Hepatocyte (in vitro differentiated cells): ENCODE results near the gene INO80B. TPM values are rescaled to one million over a fixed set of nuclear protein-coding genes. Genes with fewer than 3 reads are reported as not detected.

Experiments
- DNase-seq: peaks from one replicate; pipeline ENCODE4 v3.0.0-alpha.2; 2016; ENCODE audit warnings: low spot score
- H2AFZ ChIP-seq: fragments of 200-600 bp; sonication (generic); 2 replicates; pipeline ENCODE4 v1.6.0; 2016; ENCODE audit warnings: antibody characterized with exemption, mild to moderate bottlenecking
- H3K27ac ChIP-seq: fragments of 200-600 bp; sonication (generic); 2 replicates; pipeline ENCODE4 v1.5.1; 2016; ENCODE audit warnings: mild to moderate bottlenecking
- H3K27me3 ChIP-seq: fragments of 200-600 bp; sonication (generic); 2 replicates; pipeline ENCODE4 v1.6.1; 2016
- H3K36me3 ChIP-seq: fragments of 200-600 bp; sonication (generic); replicated peaks from 2 replicates; pipeline ENCODE4 v1.5.1; 2016; ENCODE audit warnings: low read depth; ENCODE audit not compliant: insufficient read depth
- H3K4me1 ChIP-seq: fragments of 200-600 bp; sonication (generic); 2 replicates; pipeline ENCODE4 v1.5.1; 2016; ENCODE audit warnings: mild to moderate bottlenecking, moderate library complexity; ENCODE audit not compliant: insufficient read depth
- H3K4me2 ChIP-seq: fragments of 200-600 bp; sonication (generic); 2 replicates; pipeline ENCODE4 v1.6.0; 2016
- H3K4me3 ChIP-seq: fragments of 200-600 bp; sonication (generic); 2 replicates; pipeline ENCODE4 v1.5.1; 2016; ENCODE audit warnings: mild to moderate bottlenecking
- H3K79me2 ChIP-seq: fragments of 200-600 bp; sonication (generic); 2 replicates; pipeline ENCODE4 v1.6.0; 2017; ENCODE audit warnings: mild to moderate bottlenecking
- H3K9me2 ChIP-seq: fragments of 200-600 bp; sonication (generic); replicated peaks from 2 replicates; pipeline ENCODE4 v1.6.0; 2017; ENCODE audit warnings: mild to moderate bottlenecking; ENCODE audit not compliant: insufficient read depth
- H3K9me3 ChIP-seq: fragments of 200-600 bp; sonication (generic); 2 replicates; pipeline ENCODE4 v1.5.1; 2016; ENCODE audit warnings: low read depth, mild to moderate bottlenecking
- H4K20me1 ChIP-seq: fragments of 200-600 bp; sonication (generic); 2 replicates; pipeline ENCODE4 v1.6.0; 2016; ENCODE audit warnings: mild to moderate bottlenecking; ENCODE audit not compliant: insufficient read depth, poor library complexity, severe bottlenecking
- CTCF ChIP-seq: fragments of 200-600 bp; sonication (generic); IDR thresholded peaks from 2 replicates; pipeline ENCODE4 v1.5.1; 2016; ENCODE audit warnings: antibody characterized with exemption, mild to moderate bottlenecking; ENCODE audit not compliant: poor library complexity
- EZH2 ChIP-seq: fragments of 200-600 bp; sonication (generic); IDR thresholded peaks from 2 replicates; pipeline ENCODE4 v1.6.1; 2016; ENCODE audit warnings: antibody characterized with exemption, mild to moderate bottlenecking, borderline replicate concordance
- EZH2phosphoT487 ChIP-seq: fragments of 200-600 bp; sonication (generic); IDR thresholded peaks from one replicate; pipeline ENCODE4 v1.6.1; 2018; ENCODE audit warnings: antibody characterized with exemption, mild to moderate bottlenecking, low read depth, moderate library complexity; ENCODE audit not compliant: unreplicated experiment, severe bottlenecking
- WGBS: methylation state at CpG from one replicate; pipeline ENCODE4 v1.1.6; 2016; ENCODE audit warnings: low lambda C conversion rate; ENCODE audit errors: missing lambda C conversion rate; 5-methylcytosine and 5-hydroxymethylcytosine counted together
- polyA plus RNA-seq: library from polyadenylated mRNA; unstranded; fragments of >200 nt; fragmentation: Nextera tagmentation; extraction: Ambion mirVana; gene quantifications from 2 replicates; pipeline ENCODE4 v1.2.1, GENCODE V29; 2016
- total RNA-seq: library from RNA; depleted of rRNA; stranded (reverse); fragments of >200 nt; gene quantifications from 2 replicates; pipeline ENCODE4 v1.2.3, GENCODE V29; 2014

INO80B gene
- total and polyA plus RNA-seq, 2 experiments from 2014 or later, result 16.0 to 18.9 TPM

GRCh38 chr2:74436111-74436805 lies 18.6 kb upstream of the INO80B start:
- TF ChIP-seq EZH2 (no peak), CTCF (no peak), EZH2phosphoT487 (no peak)
- Histone ChIP-seq H3K4me3 (no peak overlapping the region), H3K4me1 (peaks cover 16% of the 10 kb centered on the region), H3K9me2 (no peaks in the 10 kb centered on the region), H3K79me2 (peaks cover 80% of the 10 kb centered on the region), H3K36me3 (no peaks in the 10 kb centered on the region), H3K27ac (no peak overlapping the region), H2AFZ (no peak overlapping the region), H3K27me3 (no peaks in the 10 kb centered on the region), H4K20me1 (peaks cover 46% of the 10 kb centered on the region), H3K9me3 (no peaks in the 10 kb centered on the region), H3K4me2 (no peak overlapping the region)
- no peak for DNase-seq
- WGBS, result 98% methylated on average over 43 of the region's 43 CpGs

- Histone ChIP-seq H3K27me3 (no peaks in the 10 kb centered on the region), H3K36me3 (no peaks in the 10 kb centered on the region), H3K4me2 (no peak overlapping the region), H3K4me1 (peaks cover 16% of the 10 kb centered on the region), H4K20me1 (peaks cover 46% of the 10 kb centered on the region), H3K27ac (no peak overlapping the region), H3K9me3 (no peaks in the 10 kb centered on the region), H3K4me3 (no peak overlapping the region), H3K9me2 (no peaks in the 10 kb centered on the region), H2AFZ (no peak overlapping the region), H3K79me2 (peaks cover 77% of the 10 kb centered on the region)
- TF ChIP-seq CTCF (no peak), EZH2phosphoT487 (no peak), EZH2 (no peak)
- 83% methylated on average over 6 of the region's 6 CpGs for WGBS
- no peak for DNase-seq
Observed at GRCh38 chr2:74436848-74437695, 17.8 kb upstream of the INO80B start.

GRCh38 chr2:74438248-74438647 lies 16.6 kb upstream of the INO80B start:
- WGBS, result 93% methylated on average over 1 of the region's 1 CpG

More at GRCh38 chr2:74438248-74438647, 16.6 kb upstream of the INO80B start:
- no peak overlapping the region for H2AFZ ChIP-seq
- H3K9me3 ChIP-seq, result no peaks in the 10 kb centered on the region
- H3K79me2 ChIP-seq, result peaks cover 69% of the 10 kb centered on the region
- TF ChIP-seq EZH2 (no peak), CTCF (no peak), EZH2phosphoT487 (no peak)
- H3K36me3 ChIP-seq, result no peaks in the 10 kb centered on the region
- H3K27ac ChIP-seq, result no peak overlapping the region
- H3K4me3 ChIP-seq, result no peak overlapping the region
- no peaks in the 10 kb centered on the region for H3K27me3 ChIP-seq
- H3K4me1 ChIP-seq, result peaks cover 16% of the 10 kb centered on the region
- H3K4me2 ChIP-seq, result peak overlapping the region; percentile 86
- H3K9me2 ChIP-seq, result no peaks in the 10 kb centered on the region
- H4K20me1 ChIP-seq, result peaks cover 42% of the 10 kb centered on the region
- DNase-seq, result no peak
